GM18511 (cell line): ENCODE data around the gene LPP.

Experiments
- ATAC-seq: cut with Tn5 transposase; IDR thresholded peaks from one replicate; pipeline ENCODE4 v1.9.1; 2021; ENCODE audit warnings: mild to moderate bottlenecking, moderate library complexity; ENCODE audit not compliant: unreplicated experiment

The LPP gene

GRCh38 chr3:188323067-188323842 lies 169.3 kb downstream of the LPP start:
- ATAC-seq: no peak

- no peak for ATAC-seq
Observed at GRCh38 chr3:188326111-188326510, 172.2 kb downstream of the LPP start.

GRCh38 chr3:188326968-188327367 lies 173.0 kb downstream of the LPP start:
- ATAC-seq: no peak

GRCh38 chr3:188327433-188327832 lies 173.5 kb downstream of the LPP start:
- no peak for ATAC-seq

- no peak for ATAC-seq
Observed at GRCh38 chr3:188330138-188330537, 176.2 kb downstream of the LPP start.

GRCh38 chr3:188331166-188331565 lies 177.2 kb downstream of the LPP start:
- ATAC-seq: no peak

- no peak for ATAC-seq
Observed at GRCh38 chr3:188332085-188332484, 178.1 kb downstream of the LPP start.

- no peak for ATAC-seq
Observed at GRCh38 chr3:188335656-188336055, 181.7 kb downstream of the LPP start.

GRCh38 chr3:188336178-188336577 lies 182.2 kb downstream of the LPP start:
- ATAC-seq: no peak

- ATAC-seq: no peak
Observed at GRCh38 chr3:188337232-188337631, 183.3 kb downstream of the LPP start.

GRCh38 chr3:188338086-188338485 lies 184.1 kb downstream of the LPP start:
- no peak for ATAC-seq

- peak; percentile 75 for ATAC-seq
Observed at GRCh38 chr3:188339410-188340295, 185.7 kb downstream of the LPP start.

GRCh38 chr3:188341501-188341900 lies 187.5 kb downstream of the LPP start:
- ATAC-seq: no peak

- ATAC-seq: peak; percentile 72
Observed at GRCh38 chr3:188342991-188343732, 189.2 kb downstream of the LPP start.

GRCh38 chr3:188343894-188344293 lies 189.9 kb downstream of the LPP start:
- ATAC-seq: no peak

- no peak for ATAC-seq
Observed at GRCh38 chr3:188345223-188345622, 191.3 kb downstream of the LPP start.

- no peak for ATAC-seq
Observed at GRCh38 chr3:188348435-188349244, 194.7 kb downstream of the LPP start.

GRCh38 chr3:188349351-188349901 lies 195.5 kb downstream of the LPP start:
- no peak for ATAC-seq

- ATAC-seq: no peak
Observed at GRCh38 chr3:188349933-188350332, 196.0 kb downstream of the LPP start.

- no peak for ATAC-seq
Observed at GRCh38 chr3:188350961-188351360, 197.0 kb downstream of the LPP start.
